Osteocyte (in vitro differentiated cells): ENCODE results near the gene B3GALT6. TPM values are rescaled to one million over a fixed set of nuclear protein-coding genes. Genes with fewer than 3 reads are reported as not detected.

Experiments
- DNase-seq: peaks from one replicate; pipeline ENCODE4 v3.0.0; 2021; ENCODE audit warnings: mixed read lengths; ENCODE audit not compliant: unreplicated experiment; ENCODE audit errors: extremely low spot score
- H3K27ac Mint-ChIP-seq: one replicate; pipeline ENCODE4 v1.8.0; 2021; ENCODE audit warnings: mild to moderate bottlenecking, mixed read lengths; ENCODE audit not compliant: unreplicated experiment
- H3K27me3 Mint-ChIP-seq: one replicate; pipeline ENCODE4 v1.8.0; 2021; ENCODE audit warnings: mixed read lengths; ENCODE audit not compliant: unreplicated experiment
- H3K36me3 Mint-ChIP-seq: one replicate; pipeline ENCODE4 v1.8.0; 2021; ENCODE audit warnings: mixed read lengths; ENCODE audit not compliant: unreplicated experiment
- H3K4me1 Mint-ChIP-seq: one replicate; pipeline ENCODE4 v1.8.0; 2021; ENCODE audit warnings: mixed read lengths; ENCODE audit not compliant: unreplicated experiment
- H3K4me3 Mint-ChIP-seq: one replicate; pipeline ENCODE4 v1.8.0; 2021; ENCODE audit warnings: mild to moderate bottlenecking, moderate library complexity, mixed read lengths; ENCODE audit not compliant: unreplicated experiment
- H3K9me3 Mint-ChIP-seq: one replicate; pipeline ENCODE4 v1.8.0; 2021; ENCODE audit warnings: mixed read lengths; ENCODE audit not compliant: unreplicated experiment
- CTCF ChIP-seq: fragments of 200-600 bp; sonication (generic); IDR thresholded peaks from 2 replicates; pipeline ENCODE4 v1.5.0; 2021; ENCODE audit warnings: antibody characterized with exemption, mild to moderate bottlenecking, moderate library complexity
- total RNA-seq: library from RNA; stranded (reverse); gene quantifications from 2 replicates; pipeline ENCODE4 v1.2.1, GENCODE V29; 2021

B3GALT6 gene
- total RNA-seq, 1 donor from 2014 or later: 38.6 TPM

- Mint-ChIP-seq H3K36me3 (no peaks in the 10 kb centered on the region), H3K4me3 (no peak within 1 kb of the TSS), H3K27me3 (no peaks in the 10 kb centered on the region), H3K9me3 (no peaks in the 10 kb centered on the region), H3K27ac (no peak within 1 kb of the TSS), H3K4me1 (peaks cover 20% of the 10 kb centered on the region)
- no peak for TF ChIP-seq CTCF
- DNase-seq: no peak
Measured at GRCh38 chr1:1206376-1206965, 25.6 kb upstream of the B3GALT6 start, which contains the start of gene TNFRSF18. Gene TNFRSF18 (minus strand): TSS chr1:1206592. CDS start chr1:1206571, 21 bp downstream.

- DNase-seq: no peak
- H3K4me3 Mint-ChIP-seq: no peak overlapping the region
- H3K4me1 Mint-ChIP-seq: peaks cover 20% of the 10 kb centered on the region
- no peaks in the 10 kb centered on the region for H3K9me3 Mint-ChIP-seq
- TF ChIP-seq CTCF: no peak
- H3K27ac Mint-ChIP-seq: no peak overlapping the region
- H3K36me3 Mint-ChIP-seq: no peaks in the 10 kb centered on the region
- no peaks in the 10 kb centered on the region for H3K27me3 Mint-ChIP-seq
Measured at GRCh38 chr1:1206966-1207531, 25.0 kb upstream of the B3GALT6 start.

GRCh38 chr1:1207571-1207892, 24.5 kb upstream of the B3GALT6 start:
- no peak overlapping the region for H3K4me3 Mint-ChIP-seq
- no peak for TF ChIP-seq CTCF
- no peaks in the 10 kb centered on the region for H3K9me3 Mint-ChIP-seq
- no peak for DNase-seq
- H3K27ac Mint-ChIP-seq: no peak overlapping the region
- no peaks in the 10 kb centered on the region for H3K36me3 Mint-ChIP-seq
- no peaks in the 10 kb centered on the region for H3K27me3 Mint-ChIP-seq
- H3K4me1 Mint-ChIP-seq: peaks cover 20% of the 10 kb centered on the region

GRCh38 chr1:1208713-1209433, 23.2 kb upstream of the B3GALT6 start:
- no peaks in the 10 kb centered on the region for H3K36me3 Mint-ChIP-seq
- H3K4me3 Mint-ChIP-seq: no peak overlapping the region
- H3K4me1 Mint-ChIP-seq: peaks cover 20% of the 10 kb centered on the region
- no peaks in the 10 kb centered on the region for H3K27me3 Mint-ChIP-seq
- DNase-seq: no peak
- no peaks in the 10 kb centered on the region for H3K9me3 Mint-ChIP-seq
- TF ChIP-seq CTCF: no peak
- no peak overlapping the region for H3K27ac Mint-ChIP-seq
